Measurements from ENCODE around the gene PSMD7.

Gene PSMD7

GRCh38 chr16:74279266-74279665 is 17.3 kb upstream of the PSMD7 start:
- no peak for DNase-seq (ENCODE audit: low read depth in 1 of 2, low spot score in 1 of 2)
- in situ Hi-C loops (cut with HindIII; ENCODE audit: low pct_unique_long_range_greater_than_20kb, low sequenced_read_pairs) = no loop called here
- no peak for TF ChIP-seq JUND (IDR thresholded peaks at IDR 0.05; ENCODE audit: low read depth)

GRCh38 chr16:74279805-74280204 is 16.8 kb upstream of the PSMD7 start:
- no peak for TF ChIP-seq JUND (IDR thresholded peaks at IDR 0.05; ENCODE audit: low read depth)
- peak in 1 of 2 experiments; percentile 23 for DNase-seq (ENCODE audit: low read depth in 1 of 2, low spot score in 1 of 2)
- in situ Hi-C loops (cut with HindIII; ENCODE audit: low pct_unique_long_range_greater_than_20kb, low sequenced_read_pairs) = no loop called here

- DNase-seq (ENCODE audit: low read depth in 1 of 2, low spot score in 1 of 2) = no peak
- no peak for TF ChIP-seq JUND (IDR thresholded peaks at IDR 0.05; ENCODE audit: low read depth)
- in situ Hi-C loops (cut with HindIII; ENCODE audit: low pct_unique_long_range_greater_than_20kb, low sequenced_read_pairs) = no loop called here
These were observed 16.2 kb upstream of the PSMD7 start for GRCh38 chr16:74280448-74280847.

GRCh38 chr16:74281300-74281699 is 15.3 kb upstream of the PSMD7 start:
- in situ Hi-C loops (cut with HindIII; ENCODE audit: low pct_unique_long_range_greater_than_20kb, low sequenced_read_pairs) = no loop called here
- no peak for TF ChIP-seq JUND (IDR thresholded peaks at IDR 0.05; ENCODE audit: low read depth)
- DNase-seq (ENCODE audit: low read depth in 1 of 2, low spot score in 1 of 2) = no peak

GRCh38 chr16:74283716-74284115 is 12.9 kb upstream of the PSMD7 start:
- DNase-seq (ENCODE audit: low read depth in 1 of 2, low spot score in 1 of 2) = no peak
- in situ Hi-C loops (cut with HindIII; ENCODE audit: low pct_unique_long_range_greater_than_20kb, low sequenced_read_pairs) = no loop called here
- TF ChIP-seq JUND (IDR thresholded peaks at IDR 0.05; ENCODE audit: low read depth) = no peak

GRCh38 chr16:74288065-74288464 is 8.5 kb upstream of the PSMD7 start:
- no peak for TF ChIP-seq JUND (IDR thresholded peaks at IDR 0.05; ENCODE audit: low read depth)
- DNase-seq (ENCODE audit: low read depth in 1 of 2, low spot score in 1 of 2) = no peak
- in situ Hi-C loops (cut with HindIII; ENCODE audit: low pct_unique_long_range_greater_than_20kb, low sequenced_read_pairs) = no loop called here

- TF ChIP-seq JUND (IDR thresholded peaks at IDR 0.05; ENCODE audit: low read depth) = no peak
- in situ Hi-C loops (cut with HindIII; ENCODE audit: low pct_unique_long_range_greater_than_20kb, low sequenced_read_pairs) = no loop called here
- DNase-seq (ENCODE audit: low read depth in 1 of 2, low spot score in 1 of 2) = no peak
These were observed 6.3 kb upstream of the PSMD7 start for GRCh38 chr16:74290356-74290755.

- in situ Hi-C loops (cut with HindIII; ENCODE audit: low pct_unique_long_range_greater_than_20kb, low sequenced_read_pairs) = no loop called here
- no peak for TF ChIP-seq JUND (IDR thresholded peaks at IDR 0.05; ENCODE audit: low read depth)
These were observed 5.4 kb upstream of the PSMD7 start for GRCh38 chr16:74291176-74291575.

GRCh38 chr16:74291577-74292208 is 4.9 kb upstream of the PSMD7 start:
- no peak for DNase-seq (ENCODE audit: low read depth in 1 of 2, low spot score in 1 of 2)
- in situ Hi-C loops (cut with HindIII; ENCODE audit: low pct_unique_long_range_greater_than_20kb, low sequenced_read_pairs) = no loop called here
- no peak for TF ChIP-seq JUND (IDR thresholded peaks at IDR 0.05; ENCODE audit: low read depth)

More at GRCh38 chr16:74291176-74291575, 5.4 kb upstream of the PSMD7 start:
- no peak for DNase-seq (ENCODE audit: low read depth in 1 of 2, low spot score in 1 of 2)

GRCh38 chr16:74296104-74296431 is 546 bp upstream of the PSMD7 start:
- TF ChIP-seq JUND (IDR thresholded peaks at IDR 0.05; ENCODE audit: low read depth) = no peak
- no peak for DNase-seq (ENCODE audit: low read depth in 1 of 2, low spot score in 1 of 2)
- in situ Hi-C loops (cut with HindIII; ENCODE audit: low pct_unique_long_range_greater_than_20kb, low sequenced_read_pairs) = no loop called here

GRCh38 chr16:74297145-74297665 is 591 bp downstream of the PSMD7 start:
- no peak for DNase-seq (ENCODE audit: low read depth in 1 of 2, low spot score in 1 of 2)
- in situ Hi-C loops (cut with HindIII; ENCODE audit: low pct_unique_long_range_greater_than_20kb, low sequenced_read_pairs) = no loop called here

GRCh38 chr16:74298104-74298503 is 1.5 kb downstream of the PSMD7 start:
- in situ Hi-C loops (cut with HindIII; ENCODE audit: low pct_unique_long_range_greater_than_20kb, low sequenced_read_pairs) = no loop called here
- TF ChIP-seq JUND (IDR thresholded peaks at IDR 0.05; ENCODE audit: low read depth) = no peak
- peak in 1 of 2 experiments; percentile 83 for DNase-seq (ENCODE audit: low read depth in 1 of 2, low spot score in 1 of 2)

More at GRCh38 chr16:74297145-74297665, 591 bp downstream of the PSMD7 start:
- no peak for TF ChIP-seq JUND (IDR thresholded peaks at IDR 0.05; ENCODE audit: low read depth)

GRCh38 chr16:74302341-74302740 is 5.7 kb downstream of the PSMD7 start:
- TF ChIP-seq JUND (IDR thresholded peaks at IDR 0.05; ENCODE audit: low read depth) = no peak
- no peak for DNase-seq (ENCODE audit: low read depth in 1 of 2, low spot score in 1 of 2)
- in situ Hi-C loops (cut with HindIII; ENCODE audit: low pct_unique_long_range_greater_than_20kb, low sequenced_read_pairs) = no loop called here

Measured in T47D (cell line).